HUES48 (cell line): ENCODE data around the gene MIS12.

Experiments
- H3K27ac ChIP-seq: one replicate; pipeline ENCODE4 v1.7.0; 2013; ENCODE audit warnings: low read depth, low read length, inconsistent platforms
- H3K27me3 ChIP-seq: 2 replicates; pipeline ENCODE4 v1.6.1; 2013; ENCODE audit warnings: mild to moderate bottlenecking, low read length; ENCODE audit not compliant: control insufficient read depth, insufficient read depth
- H3K36me3 ChIP-seq: 2 replicates; pipeline ENCODE4 v1.6.1; 2013; ENCODE audit warnings: low read length; ENCODE audit not compliant: control insufficient read depth, insufficient read depth
- H3K4me1 ChIP-seq: 2 replicates; pipeline ENCODE4 v1.6.1; 2013; ENCODE audit warnings: mild to moderate bottlenecking, low read length; ENCODE audit not compliant: control insufficient read depth, insufficient read depth
- H3K4me3 ChIP-seq: 2 replicates; pipeline ENCODE4 v1.5.1; 2013; ENCODE audit warnings: mild to moderate bottlenecking, low read depth, low read length
- H3K9ac ChIP-seq: 2 replicates; pipeline ENCODE4 v1.6.1; 2013; ENCODE audit warnings: mild to moderate bottlenecking, low read depth, low read length, moderate library complexity
- H3K9me3 ChIP-seq: 2 replicates; pipeline ENCODE4 v1.6.1; 2013; ENCODE audit warnings: low read length; ENCODE audit not compliant: control insufficient read depth, insufficient read depth

Gene MIS12

GRCh38 chr17:5536866-5537650, 50.7 kb downstream of the MIS12 start:
- Histone ChIP-seq H3K9ac (no peak overlapping the region), H3K4me1 (peaks cover 7% of the 10 kb centered on the region; the same call in 1 of the 2 replicates), H3K4me3 (no peak overlapping the region), H3K9me3 (no peaks in the 10 kb centered on the region), H3K36me3 (no peaks in the 10 kb centered on the region), H3K27me3 (no peaks in the 10 kb centered on the region), H3K27ac (no peak overlapping the region)

GRCh38 chr17:5539286-5539685, 52.9 kb downstream of the MIS12 start:
- Histone ChIP-seq H3K27ac (no peak overlapping the region), H3K4me1 (peaks cover 7% of the 10 kb centered on the region; the same call in 1 of the 2 replicates), H3K4me3 (no peak overlapping the region)

GRCh38 chr17:5540321-5540720, 54.0 kb downstream of the MIS12 start:
- Histone ChIP-seq H3K4me1 (peaks cover 7% of the 10 kb centered on the region; the same call in 1 of the 2 replicates), H3K4me3 (no peak overlapping the region), H3K36me3 (no peaks in the 10 kb centered on the region), H3K9ac (no peak overlapping the region), H3K9me3 (no peaks in the 10 kb centered on the region), H3K27ac (no peak overlapping the region), H3K27me3 (no peaks in the 10 kb centered on the region)

More at GRCh38 chr17:5539286-5539685, 52.9 kb downstream of the MIS12 start:
- Histone ChIP-seq H3K36me3 (no peaks in the 10 kb centered on the region), H3K27me3 (no peaks in the 10 kb centered on the region), H3K9me3 (no peaks in the 10 kb centered on the region), H3K9ac (no peak overlapping the region)
